ENCODE measurements around the gene C6orf136. TPM values are rescaled to one million over a fixed set of nuclear protein-coding genes. Genes with fewer than 3 reads are reported as not detected.

C6orf136 gene
- total RNA-seq, 1 donor from 2014 or later = 30.3 TPM

- DNase-seq (ENCODE audit: low spot score) = peak; percentile 66
These were observed 39.3 kb downstream of the C6orf136 start, which contains the start of gene PPP1R18 for GRCh38 chr6:30686009-30686907. Gene PPP1R18 (minus strand): TSS chr6:30686645. CDS start chr6:30686018, 627 bp downstream.

GRCh38 chr6:30686908-30687658 is 40.1 kb downstream of the C6orf136 start:
- DNase-seq (ENCODE audit: low spot score) = peak; percentile 86

- DNase-seq (ENCODE audit: low spot score) = no peak
These were observed 40.9 kb downstream of the C6orf136 start for GRCh38 chr6:30687659-30688431.

GRCh38 chr6:30688569-30688968 is 41.6 kb downstream of the C6orf136 start:
- DNase-seq (ENCODE audit: low spot score) = no peak

GRCh38 chr6:30689022-30689865 is 42.3 kb downstream of the C6orf136 start:
- no peak for DNase-seq (ENCODE audit: low spot score)

GRCh38 chr6:30689985-30690384 is 43.1 kb downstream of the C6orf136 start:
- DNase-seq (ENCODE audit: low spot score) = no peak

- DNase-seq (ENCODE audit: low spot score) = peak; percentile 86
These were observed 43.7 kb downstream of the C6orf136 start, which contains the start of gene NRM for GRCh38 chr6:30690403-30691207. Gene NRM (minus strand): TSS chr6:30690984. CDS start chr6:30690974, 10 bp downstream.

GRCh38 chr6:30691208-30691847 is 44.4 kb downstream of the C6orf136 start:
- DNase-seq (ENCODE audit: low spot score) = no peak

- DNase-seq (ENCODE audit: low spot score) = no peak
These were observed 49.5 kb downstream of the C6orf136 start for GRCh38 chr6:30696432-30696831.

GRCh38 chr6:30700340-30700739 is 53.4 kb downstream of the C6orf136 start:
- no peak for DNase-seq (ENCODE audit: low spot score)

Other genes starting within 250 kb of the C6orf136 start
- 385 TPM for gene HLA-E, start 157.6 kb upstream of the C6orf136 start, total RNA-seq
- 68.1 TPM for gene GNL1, start 90.6 kb upstream of the C6orf136 start, total RNA-seq
- 8.0 TPM for gene PRR3, start 89.8 kb upstream of the C6orf136 start, total RNA-seq
- gene ABCF1, start 75.7 kb upstream of the C6orf136 start, total RNA-seq = 48.7 TPM
- 95.6 TPM for gene PPP1R10, start 29.9 kb upstream of the C6orf136 start, total RNA-seq
- gene MRPS18B, start 29.3 kb upstream of the C6orf136 start, total RNA-seq = 45.2 TPM
- 23.5 TPM for gene ATAT1, start 20.3 kb upstream of the C6orf136 start, total RNA-seq
- gene DHX16, start 25.9 kb downstream of the C6orf136 start, total RNA-seq = 31.2 TPM
- 44.0 TPM for gene PPP1R18, start 39.5 kb downstream of the C6orf136 start, total RNA-seq
- gene NRM, start 43.9 kb downstream of the C6orf136 start, total RNA-seq = 7.7 TPM
- gene MDC1, start 70.1 kb downstream of the C6orf136 start, total RNA-seq = 33.4 TPM
- 277 TPM for gene TUBB, start 73.2 kb downstream of the C6orf136 start, total RNA-seq
- gene FLOT1, start 95.6 kb downstream of the C6orf136 start, total RNA-seq = 177 TPM
- gene IER3, start 97.4 kb downstream of the C6orf136 start, total RNA-seq = 61.7 TPM
- 457 TPM for gene DDR1, start 237.4 kb downstream of the C6orf136 start, total RNA-seq

All from mucosa of gallbladder (tissue), 1 donor.